Mesenchymal stem cell (in vitro differentiated cells and primary cell): ENCODE results near the gene PRKAG2.
"Not testable (repeated sequence)": the region's sequence is repeated elsewhere in the genome, so short reads cannot be mapped to it uniquely, and the experiment has no call there.

Source experiments
- DNase-seq: peaks from one replicate; pipeline ENCODE4 v3.0.0-alpha.2; 2013
- H2AFZ ChIP-seq: one replicate; pipeline ENCODE4 v1.6.1; 2013; ENCODE audit warnings: low read depth, mild to moderate bottlenecking, control low read depth, inconsistent platforms, low read length, moderate library complexity
- H2AK5ac ChIP-seq: 2 replicates; pipeline ENCODE4 v1.6.1; 2013; ENCODE audit warnings: low read length, moderate library complexity, mild to moderate bottlenecking, inconsistent platforms; ENCODE audit not compliant: severe bottlenecking
- H2BK120ac ChIP-seq: one replicate; pipeline ENCODE4 v1.6.1; 2013; ENCODE audit warnings: low read depth, mild to moderate bottlenecking, inconsistent platforms, low read length, moderate library complexity
- H2BK12ac ChIP-seq, 2 experiments: one replicate each; pipeline ENCODE4 v1.6.1; 2013; ENCODE audit warnings: inconsistent platforms in 2 of 2, low read length in 2 of 2, mild to moderate bottlenecking in 2 of 2, moderate library complexity in 2 of 2, control low read depth in 1 of 2
- H2BK15ac ChIP-seq: one replicate; pipeline ENCODE4 v1.6.1; 2013; ENCODE audit warnings: mild to moderate bottlenecking, low read depth, inconsistent platforms; ENCODE audit not compliant: poor library complexity, severe bottlenecking
- H2BK5ac ChIP-seq: 2 replicates; pipeline ENCODE4 v1.6.1; 2013; ENCODE audit warnings: low read depth, mild to moderate bottlenecking, low read length, control low read depth, inconsistent platforms; ENCODE audit not compliant: poor library complexity, severe bottlenecking
- H3K14ac ChIP-seq, 2 experiments: one replicate each; pipeline ENCODE4 v1.6.1; 2013; ENCODE audit warnings: inconsistent platforms in 2 of 2, low read length in 2 of 2, control low read depth in 1 of 2, mild to moderate bottlenecking in 1 of 2, moderate library complexity in 1 of 2
- H3K18ac ChIP-seq, 2 experiments: one replicate each; pipeline ENCODE4 v1.6.1; 2013; ENCODE audit warnings: inconsistent platforms in 2 of 2, low read length in 2 of 2, control low read depth in 1 of 2, low read depth in 1 of 2, mild to moderate bottlenecking in 1 of 2
- H3K23ac ChIP-seq, 2 experiments: one replicate each; pipeline ENCODE4 v1.6.1; 2013; ENCODE audit warnings: inconsistent platforms in 2 of 2, low read length in 2 of 2, mild to moderate bottlenecking in 2 of 2, moderate library complexity in 2 of 2, control low read depth in 1 of 2
- H3K27ac ChIP-seq: 2 replicates; pipeline ENCODE4 v1.5.1; 2013; ENCODE audit warnings: mild to moderate bottlenecking, moderate library complexity, low read length, control low read depth, inconsistent platforms; ENCODE audit not compliant: poor library complexity, severe bottlenecking
- H3K27me3 ChIP-seq, 2 experiments: 2 replicates each; pipeline versions ENCODE4 v1.6.1 to v1.7.0; 2013; ENCODE audit warnings: low read length in 2 of 2, mild to moderate bottlenecking in 2 of 2, moderate library complexity in 2 of 2, control low read depth in 1 of 2, inconsistent platforms in 1 of 2; ENCODE audit not compliant: control insufficient read depth in 1 of 2, insufficient read depth in 1 of 2
- H3K36me3 ChIP-seq, 2 experiments: 2 replicates each; pipeline versions ENCODE4 v1.6.1 to v1.7.0; 2013; ENCODE audit warnings: low read length in 2 of 2, control low read depth in 1 of 2, inconsistent platforms in 1 of 2, low read depth in 1 of 2, mild to moderate bottlenecking in 1 of 2; ENCODE audit not compliant: insufficient read depth in 2 of 2, control insufficient read depth in 1 of 2
- H3K4ac ChIP-seq, 2 experiments: one replicate each; pipeline ENCODE4 v1.6.1; 2013; ENCODE audit warnings: inconsistent platforms in 2 of 2, low read length in 2 of 2, mild to moderate bottlenecking in 2 of 2, moderate library complexity in 2 of 2, control low read depth in 1 of 2, low read depth in 1 of 2
- H3K4me1 ChIP-seq: 2 replicates; pipeline ENCODE4 v1.6.1; 2013; ENCODE audit warnings: low read depth, low read length, control low read depth; ENCODE audit not compliant: control insufficient read depth, insufficient read depth
- H3K4me2 ChIP-seq: 2 replicates; pipeline ENCODE4 v1.6.1; 2013; ENCODE audit warnings: low read length, mild to moderate bottlenecking, inconsistent platforms; ENCODE audit not compliant: poor library complexity, severe bottlenecking
- H3K4me3 ChIP-seq, 2 experiments: 2 replicates each; pipeline versions ENCODE4 v1.5.1 to v1.7.0; 2013; ENCODE audit warnings: low read length in 2 of 2, mild to moderate bottlenecking in 2 of 2, control low read depth in 1 of 2, low read depth in 1 of 2; ENCODE audit not compliant: insufficient read depth in 1 of 2
- H3K79me1 ChIP-seq: replicated peaks from 2 replicates; pipeline ENCODE4 v1.6.1; 2013; ENCODE audit warnings: mild to moderate bottlenecking, control low read depth, low read length, inconsistent platforms; ENCODE audit not compliant: poor library complexity, severe bottlenecking
- H3K9ac ChIP-seq: 2 replicates; pipeline ENCODE4 v1.7.0; 2013; ENCODE audit warnings: mild to moderate bottlenecking, low read length, moderate library complexity
- H3K9me3 ChIP-seq: 2 replicates; pipeline ENCODE4 v1.7.0; 2013; ENCODE audit warnings: mild to moderate bottlenecking, low read length; ENCODE audit not compliant: control insufficient read depth
- H4K8ac ChIP-seq: one replicate; pipeline ENCODE4 v1.6.1; 2013; ENCODE audit warnings: inconsistent platforms, mild to moderate bottlenecking, low read length, moderate library complexity
- H4K91ac ChIP-seq: one replicate; pipeline ENCODE4 v1.6.1; 2013; ENCODE audit warnings: mild to moderate bottlenecking, low read length, inconsistent platforms
- WGBS: methylation state at CpG from one replicate; pipeline ENCODE4 v1.1.7; 2013; ENCODE audit warnings: mixed read lengths; 5-methylcytosine and 5-hydroxymethylcytosine counted together

Gene PRKAG2

GRCh38 chr7:151910655-151911054 lies 33.7 kb upstream of the PRKAG2 start:
- H3K27me3 ChIP-seq: peaks cover 11 to 25% of the 10 kb centered on the region in 2 experiments
- H3K27ac ChIP-seq, H2BK15ac ChIP-seq, DNase-seq, H2BK120ac ChIP-seq, H2AFZ ChIP-seq, H2BK5ac ChIP-seq, H4K8ac ChIP-seq, H3K4ac ChIP-seq, H3K4me1 ChIP-seq, H3K4me2 ChIP-seq, H3K36me3 ChIP-seq, H4K91ac ChIP-seq, H2BK12ac ChIP-seq, H3K18ac ChIP-seq, H3K79me1 ChIP-seq, H3K4me3 ChIP-seq, H3K9ac ChIP-seq, H3K14ac ChIP-seq, H2AK5ac ChIP-seq, H3K23ac ChIP-seq: not testable (repeated sequence)
- 79% methylated on average over 3 of the region's 3 CpGs for WGBS
- H3K9me3 ChIP-seq: peaks cover 25% of the 10 kb centered on the region

DNA sequence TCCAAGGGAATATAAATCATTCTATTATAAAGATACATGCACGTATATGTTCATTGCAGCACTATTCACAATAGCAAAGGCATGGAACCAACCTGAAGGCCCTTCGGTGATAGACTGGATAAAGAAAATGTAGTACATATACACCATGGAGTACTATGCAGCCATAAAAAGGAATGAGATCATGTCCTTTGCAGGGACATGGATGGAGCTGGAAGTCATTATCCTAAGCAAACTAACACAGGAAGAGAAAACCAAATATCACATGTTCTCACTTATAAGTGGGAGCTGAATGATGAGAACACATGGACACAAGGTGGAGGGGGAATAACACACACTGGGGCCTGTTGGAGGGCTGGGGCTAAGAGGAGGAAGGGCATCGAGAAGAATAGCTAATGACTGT lies 30.2 kb upstream of the PRKAG2 start:
- H3K23ac ChIP-seq, H3K9ac ChIP-seq, H3K4me2 ChIP-seq, H3K18ac ChIP-seq, H2BK5ac ChIP-seq, DNase-seq, H2BK120ac ChIP-seq, H2BK12ac ChIP-seq, H2AFZ ChIP-seq, H4K8ac ChIP-seq, H3K9me3 ChIP-seq, H3K4me3 ChIP-seq, H2BK15ac ChIP-seq, H3K4ac ChIP-seq, H3K79me1 ChIP-seq, H3K14ac ChIP-seq, H2AK5ac ChIP-seq, H3K36me3 ChIP-seq, H3K4me1 ChIP-seq, H3K27ac ChIP-seq, H4K91ac ChIP-seq: not testable (repeated sequence)
- WGBS: 80% methylated on average over 1 of the region's 3 CpGs
- peaks cover 8 to 54% of the 10 kb centered on the region in 2 experiments for H3K27me3 ChIP-seq

DNA sequence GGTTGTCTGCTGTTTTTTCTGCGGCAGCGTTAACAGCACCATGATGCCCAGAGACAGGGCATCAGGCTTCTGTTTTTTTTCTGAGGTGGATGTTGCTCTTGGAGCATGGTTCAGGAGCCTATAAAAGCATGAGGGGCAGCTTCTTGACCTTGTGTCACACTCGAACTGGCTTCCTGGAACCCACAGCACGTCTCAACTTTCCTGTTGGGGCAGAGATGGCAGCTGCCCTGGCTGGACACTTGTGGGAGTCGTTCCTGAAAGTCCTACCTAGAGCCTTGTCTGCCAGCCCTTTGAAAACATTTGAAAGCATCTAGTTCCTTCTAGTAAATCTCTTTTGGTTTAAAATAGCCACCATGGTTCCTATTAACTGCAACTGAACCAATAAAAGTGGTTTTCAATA lies 28.9 kb upstream of the PRKAG2 start:
- Histone ChIP-seq H4K8ac (no peak overlapping the region), H3K4me2 (no peak overlapping the region), H2AFZ (no peak overlapping the region), H3K4ac (no peak overlapping the region), H2AK5ac (no peak overlapping the region), H2BK15ac (no peak overlapping the region), H3K4me3 (no peak overlapping the region), H3K36me3 (no peaks in the 10 kb centered on the region), H4K91ac (no peak overlapping the region), H3K9ac (no peak overlapping the region), H3K79me1 (no peaks in the 10 kb centered on the region), H3K14ac (no peak overlapping the region), H2BK5ac (no peak overlapping the region), H3K4me1 (no peaks in the 10 kb centered on the region), H3K23ac (no peak overlapping the region), H2BK12ac (no peak overlapping the region), H3K27me3 (peaks cover 8 to 62% of the 10 kb centered on the region in 2 experiments), H3K18ac (no peak overlapping the region), H3K27ac (no peak overlapping the region), H2BK120ac (no peak overlapping the region), H3K9me3 (no peaks in the 10 kb centered on the region)
- WGBS: 61% methylated on average over 5 of the region's 5 CpGs
- no peak for DNase-seq

DNA sequence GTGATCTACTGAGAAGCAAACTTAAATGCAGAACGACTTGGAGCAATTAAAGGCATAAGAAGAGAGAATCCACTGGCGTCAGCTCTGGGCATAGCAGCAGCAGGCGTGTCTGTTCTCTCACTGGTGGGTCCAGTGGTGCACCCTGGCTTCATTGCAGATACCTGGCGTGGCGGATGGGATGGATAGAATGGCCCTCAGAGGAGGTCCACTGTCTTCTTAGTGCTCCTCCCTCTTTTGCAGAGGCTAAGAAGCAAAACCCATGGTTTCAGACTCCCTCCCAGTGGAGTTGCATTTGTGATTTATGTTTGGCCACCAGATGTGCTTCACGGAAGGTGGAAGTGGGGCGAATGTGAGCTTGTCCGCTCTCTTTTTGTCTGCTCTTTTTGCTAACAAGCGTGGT lies 28.4 kb upstream of the PRKAG2 start:
- Histone ChIP-seq H3K4ac (no peak overlapping the region), H3K9me3 (no peaks in the 10 kb centered on the region), H3K23ac (no peak overlapping the region), H4K8ac (no peak overlapping the region), H2AK5ac (no peak overlapping the region), H3K18ac (no peak overlapping the region), H3K4me1 (no peaks in the 10 kb centered on the region), H3K79me1 (no peaks in the 10 kb centered on the region), H2AFZ (no peak overlapping the region), H2BK12ac (no peak overlapping the region), H2BK15ac (no peak overlapping the region), H2BK120ac (no peak overlapping the region), H3K4me2 (no peak overlapping the region), H3K27me3 (peaks cover 12 to 63% of the 10 kb centered on the region in 2 experiments), H4K91ac (no peak overlapping the region), H3K36me3 (no peaks in the 10 kb centered on the region), H3K27ac (no peak overlapping the region), H3K9ac (no peak overlapping the region), H3K14ac (no peak overlapping the region), H3K4me3 (no peak overlapping the region), H2BK5ac (no peak overlapping the region)
- 80% methylated on average over 9 of the region's 9 CpGs for WGBS
- no peak for DNase-seq
